ENCODE measurements around the gene LLCFC1.

Gene LLCFC1

GRCh38 chr7:142918901-142919300, 20.4 kb upstream of the LLCFC1 start:
- no peak for DNase-seq (ENCODE audit: low spot score)

GRCh38 chr7:142919656-142920055, 19.6 kb upstream of the LLCFC1 start:
- no peak for TF ChIP-seq CTCF (IDR thresholded peaks at IDR 0.05; ENCODE audit: extremely low read depth, missing control alignments)
- no peak for DNase-seq (ENCODE audit: low spot score)

More at GRCh38 chr7:142918901-142919300, 20.4 kb upstream of the LLCFC1 start:
- TF ChIP-seq CTCF (IDR thresholded peaks at IDR 0.05; ENCODE audit: extremely low read depth, missing control alignments): no peak

- DNase-seq (ENCODE audit: low spot score): no peak
- TF ChIP-seq CTCF (IDR thresholded peaks at IDR 0.05; ENCODE audit: extremely low read depth, missing control alignments): no peak
These were observed 15.9 kb upstream of the LLCFC1 start for GRCh38 chr7:142923391-142923790.

- no peak for DNase-seq (ENCODE audit: low spot score)
- peak; percentile 2 for TF ChIP-seq CTCF (IDR thresholded peaks at IDR 0.05; ENCODE audit: extremely low read depth, missing control alignments)
These were observed 13.9 kb upstream of the LLCFC1 start for GRCh38 chr7:142925413-142925812.

- no peak for DNase-seq (ENCODE audit: low spot score)
- TF ChIP-seq CTCF (IDR thresholded peaks at IDR 0.05; ENCODE audit: extremely low read depth, missing control alignments): no peak
These were observed 12.1 kb upstream of the LLCFC1 start for GRCh38 chr7:142927085-142927745.

- no peak for TF ChIP-seq CTCF (IDR thresholded peaks at IDR 0.05; ENCODE audit: extremely low read depth, missing control alignments)
- DNase-seq (ENCODE audit: low spot score): no peak
These were observed 11.3 kb upstream of the LLCFC1 start for GRCh38 chr7:142927949-142928348.

- TF ChIP-seq CTCF (IDR thresholded peaks at IDR 0.05; ENCODE audit: extremely low read depth, missing control alignments): no peak
- DNase-seq (ENCODE audit: low spot score): no peak
These were observed 9.1 kb upstream of the LLCFC1 start for GRCh38 chr7:142930126-142930730.
